ENCODE results near the gene IRGQ.
"Not testable (repeated sequence)": the region's sequence is repeated elsewhere in the genome, so short reads cannot be mapped to it uniquely, and the experiment has no call there.

The IRGQ gene

GRCh38 chr19:43636121-43636683 lies 40.3 kb upstream of the IRGQ start:
- peak overlapping the region; percentile 51 for H3K27ac ChIP-seq (ENCODE audit: low read length)
- H3K9me3 ChIP-seq (ENCODE audit: control insufficient read depth in 1 of 2, low read length in 2 of 2): no peaks in the 10 kb centered on the region
- no peak overlapping the region for H3K4me3 ChIP-seq (ENCODE audit: low read depth in 1 of 2, low read length in 2 of 2)
- peaks cover 10% of the 10 kb centered on the region for H3K27me3 ChIP-seq (ENCODE audit: low read depth, low read length)
- peaks cover 0 to 19% of the 10 kb centered on the region in 2 donors for H3K4me1 ChIP-seq (ENCODE audit: control insufficient read depth in 1 of 2, insufficient read depth in 2 of 2, low read length in 2 of 2)
- no peaks in the 10 kb centered on the region for H3K36me3 ChIP-seq (ENCODE audit: control insufficient read depth in 1 of 2, insufficient read depth in 2 of 2, low read length in 2 of 2)

- Histone ChIP-seq H3K4me1 (ENCODE audit: control insufficient read depth in 1 of 2, insufficient read depth in 2 of 2, low read length in 2 of 2) (peaks cover 0 to 17% of the 10 kb centered on the region in 2 donors), H3K4me3 (ENCODE audit: low read depth in 1 of 2, low read length in 2 of 2) (peak overlapping the region; percentile 25 to 33), H3K27ac (ENCODE audit: low read length) (peak overlapping the region; percentile 51)
- H3K36me3 ChIP-seq (ENCODE audit: control insufficient read depth in 1 of 2, insufficient read depth in 2 of 2, low read length in 2 of 2); H3K9me3 ChIP-seq (ENCODE audit: control insufficient read depth in 1 of 2, low read length in 2 of 2); H3K27me3 ChIP-seq (ENCODE audit: low read depth, low read length): not testable (repeated sequence)
These were observed 39.6 kb upstream of the IRGQ start for GRCh38 chr19:43635561-43635940.

DNA sequence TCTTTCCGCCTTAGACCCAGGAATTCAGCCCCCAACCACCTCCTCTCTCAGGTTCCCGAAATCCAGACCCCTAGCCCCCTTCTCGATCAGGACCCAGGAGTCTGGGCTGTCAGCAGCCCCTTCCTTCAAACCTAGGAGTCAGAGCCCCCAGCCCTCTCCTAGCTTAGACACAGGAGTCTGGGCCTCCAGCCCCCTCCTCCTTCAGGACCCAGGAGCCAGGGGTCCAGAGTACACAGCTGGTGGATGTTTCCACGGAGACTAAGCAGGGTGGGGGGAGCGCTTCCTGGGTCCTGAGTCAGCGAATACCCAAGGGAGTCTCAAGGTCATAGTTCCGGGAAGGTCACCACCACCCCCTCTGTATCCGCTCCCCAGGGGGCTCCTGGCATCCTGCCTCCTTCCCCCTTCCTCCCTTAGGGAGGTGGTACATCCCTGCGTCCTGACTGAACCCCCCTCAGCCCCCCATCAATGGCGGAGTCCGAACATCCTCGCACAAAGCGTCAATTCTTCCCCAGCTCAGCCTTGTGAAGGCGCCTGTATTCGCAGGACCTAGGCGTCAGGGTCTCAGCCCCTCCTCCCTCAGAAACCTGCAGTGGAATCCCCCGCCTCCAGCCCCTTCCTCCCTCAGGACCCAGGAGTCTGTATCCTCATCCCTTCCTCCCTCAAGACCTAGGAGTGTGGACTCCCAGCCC lies 39.1 kb upstream of the IRGQ start:
- H3K27ac ChIP-seq (ENCODE audit: low read length): peak overlapping the region; percentile 51
- peaks cover 4% of the 10 kb centered on the region for H3K27me3 ChIP-seq (ENCODE audit: low read depth, low read length)
- peak overlapping the region; percentile 25 to 33 for H3K4me3 ChIP-seq (ENCODE audit: low read depth in 1 of 2, low read length in 2 of 2)
- no peaks in the 10 kb centered on the region for H3K9me3 ChIP-seq (ENCODE audit: control insufficient read depth in 1 of 2, low read length in 2 of 2)
- peaks cover 0 to 11% of the 10 kb centered on the region in 2 donors for H3K4me1 ChIP-seq (ENCODE audit: control insufficient read depth in 1 of 2, insufficient read depth in 2 of 2, low read length in 2 of 2)
- no peaks in the 10 kb centered on the region for H3K36me3 ChIP-seq (ENCODE audit: control insufficient read depth in 1 of 2, insufficient read depth in 2 of 2, low read length in 2 of 2)

DNA sequence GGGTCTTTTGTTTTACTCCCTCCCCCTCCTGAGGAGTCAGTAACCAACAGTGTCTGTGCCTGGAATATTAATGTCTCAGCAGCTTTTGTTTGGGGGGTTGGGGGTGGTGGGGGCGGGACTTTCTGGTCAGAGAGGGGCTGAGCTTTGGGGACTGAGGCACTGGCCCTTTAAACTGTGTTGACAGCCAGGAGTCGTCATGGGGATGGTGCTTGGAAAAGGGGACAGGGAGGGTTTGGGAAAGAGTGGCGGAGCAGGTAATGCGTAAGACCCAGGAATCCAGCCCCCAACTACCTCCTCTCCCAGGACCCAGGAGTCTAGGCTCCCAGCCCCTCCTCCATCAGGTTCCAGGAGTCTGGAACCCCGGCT lies 38.6 kb upstream of the IRGQ start:
- no peaks in the 10 kb centered on the region for H3K36me3 ChIP-seq (ENCODE audit: control insufficient read depth in 1 of 2, insufficient read depth in 2 of 2, low read length in 2 of 2)
- peaks cover 0 to 11% of the 10 kb centered on the region in 2 donors for H3K4me1 ChIP-seq (ENCODE audit: control insufficient read depth in 1 of 2, insufficient read depth in 2 of 2, low read length in 2 of 2)
- peaks cover 4% of the 10 kb centered on the region for H3K27me3 ChIP-seq (ENCODE audit: low read depth, low read length)
- H3K27ac ChIP-seq (ENCODE audit: low read length): peak overlapping the region; percentile 51
- no peaks in the 10 kb centered on the region for H3K9me3 ChIP-seq (ENCODE audit: control insufficient read depth in 1 of 2, low read length in 2 of 2)
- H3K4me3 ChIP-seq (ENCODE audit: low read depth in 1 of 2, low read length in 2 of 2): peak overlapping the region in 1 of 2 donors; percentile 25

DNA sequence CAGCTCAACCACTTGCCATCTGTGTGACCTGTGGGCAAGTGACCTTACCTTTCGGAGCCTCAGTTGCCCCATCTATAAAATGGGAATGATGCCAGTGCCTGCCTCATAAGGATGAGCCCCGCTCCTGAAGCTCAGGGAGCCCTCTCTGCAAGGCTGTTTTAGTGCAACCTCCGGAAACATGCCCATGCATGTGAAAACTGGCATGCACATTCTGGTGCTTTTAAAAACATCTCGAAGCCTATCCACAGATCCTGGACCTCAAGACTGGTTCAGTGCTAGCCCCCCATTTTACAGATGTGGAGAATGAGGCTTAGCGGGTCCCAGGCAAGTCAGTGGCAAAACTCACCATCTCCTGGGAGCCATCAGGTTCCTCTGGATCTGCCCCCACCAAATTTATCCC lies 38.1 kb upstream of the IRGQ start:
- H3K36me3 ChIP-seq (ENCODE audit: control insufficient read depth in 1 of 2, insufficient read depth in 2 of 2, low read length in 2 of 2): no peaks in the 10 kb centered on the region
- no peak overlapping the region for H3K27ac ChIP-seq (ENCODE audit: low read length)
- H3K9me3 ChIP-seq (ENCODE audit: control insufficient read depth in 1 of 2, low read length in 2 of 2): no peaks in the 10 kb centered on the region
- peaks cover 0 to 10% of the 10 kb centered on the region in 2 donors for H3K4me1 ChIP-seq (ENCODE audit: control insufficient read depth in 1 of 2, insufficient read depth in 2 of 2, low read length in 2 of 2)
- peaks cover 2% of the 10 kb centered on the region for H3K27me3 ChIP-seq (ENCODE audit: low read depth, low read length)
- no peak overlapping the region for H3K4me3 ChIP-seq (ENCODE audit: low read depth in 1 of 2, low read length in 2 of 2)

DNA sequence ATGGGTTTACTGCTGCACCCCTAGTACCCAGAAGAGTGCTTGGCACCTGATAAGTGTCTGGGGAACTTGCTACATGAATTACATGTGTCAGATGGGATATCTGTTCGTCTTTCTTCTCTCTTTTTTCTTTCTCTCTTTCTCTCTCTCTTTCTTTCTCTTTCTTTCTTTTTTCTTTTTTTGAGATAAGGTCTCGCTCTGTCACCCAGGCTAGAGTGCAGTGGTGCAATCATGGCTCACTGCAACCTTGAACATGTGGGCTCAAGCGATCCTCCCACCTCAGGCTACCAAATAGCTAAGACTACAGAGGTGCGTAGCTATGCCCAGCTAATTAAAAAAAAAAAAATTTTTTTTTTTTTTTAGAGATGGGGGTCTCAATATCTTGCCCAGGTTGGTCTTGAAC lies 37.6 kb upstream of the IRGQ start:
- Histone ChIP-seq H3K4me3 (ENCODE audit: low read depth in 1 of 2, low read length in 2 of 2) (no peak overlapping the region), H3K36me3 (ENCODE audit: control insufficient read depth in 1 of 2, insufficient read depth in 2 of 2, low read length in 2 of 2) (no peaks in the 10 kb centered on the region), H3K27ac (ENCODE audit: low read length) (no peak overlapping the region), H3K27me3 (ENCODE audit: low read depth, low read length) (no peaks in the 10 kb centered on the region), H3K9me3 (ENCODE audit: control insufficient read depth in 1 of 2, low read length in 2 of 2) (no peaks in the 10 kb centered on the region), H3K4me1 (ENCODE audit: control insufficient read depth in 1 of 2, insufficient read depth in 2 of 2, low read length in 2 of 2) (peaks cover 0 to 5% of the 10 kb centered on the region in 2 donors)

GRCh38 chr19:43631491-43631890 lies 35.6 kb upstream of the IRGQ start:
- Histone ChIP-seq H3K27me3 (ENCODE audit: low read depth, low read length) (no peaks in the 10 kb centered on the region), H3K9me3 (ENCODE audit: control insufficient read depth in 1 of 2, low read length in 2 of 2) (no peaks in the 10 kb centered on the region), H3K36me3 (ENCODE audit: control insufficient read depth in 1 of 2, insufficient read depth in 2 of 2, low read length in 2 of 2) (peaks cover 0 to 3% of the 10 kb centered on the region in 2 donors), H3K4me1 (ENCODE audit: control insufficient read depth in 1 of 2, insufficient read depth in 2 of 2, low read length in 2 of 2) (peaks cover 0 to 5% of the 10 kb centered on the region in 2 donors), H3K4me3 (ENCODE audit: low read depth in 1 of 2, low read length in 2 of 2) (no peak overlapping the region), H3K27ac (ENCODE audit: low read length) (no peak overlapping the region)

DNA sequence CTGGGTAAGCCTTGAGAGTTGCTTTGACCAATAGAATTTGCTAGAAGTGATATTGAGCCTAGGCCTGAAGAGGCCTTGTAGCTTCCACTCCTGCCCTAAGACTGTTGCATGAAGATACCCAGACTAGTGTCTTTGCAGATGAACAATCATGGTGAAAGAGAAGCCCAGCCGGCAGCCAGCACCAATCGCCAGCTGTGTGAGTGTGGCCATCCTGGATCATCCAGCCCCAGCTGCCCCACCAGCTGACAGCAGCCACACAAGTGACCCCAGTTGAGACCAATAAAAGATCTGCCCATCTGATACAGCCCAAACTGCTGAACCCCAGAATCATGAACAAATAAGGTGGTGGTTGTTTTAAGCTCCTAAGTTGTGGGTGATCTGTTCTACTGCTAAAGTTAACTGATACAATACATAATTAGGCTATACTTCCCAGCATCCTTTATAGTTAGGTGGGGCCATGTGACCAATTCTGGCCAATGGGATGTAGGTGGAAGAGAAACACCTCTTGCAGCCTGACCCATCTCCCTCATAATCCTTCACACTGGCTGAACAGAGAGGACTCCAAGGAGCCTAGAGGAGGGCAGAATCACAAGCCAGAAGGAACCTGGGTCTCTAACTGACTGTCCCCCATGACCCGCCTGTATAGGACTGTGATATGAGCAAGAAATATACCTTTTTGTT lies 32.9 kb upstream of the IRGQ start:
- no peaks in the 10 kb centered on the region for H3K27me3 ChIP-seq (ENCODE audit: low read depth, low read length)
- H3K36me3 ChIP-seq (ENCODE audit: control insufficient read depth in 1 of 2, insufficient read depth in 2 of 2, low read length in 2 of 2): peaks cover 0 to 3% of the 10 kb centered on the region in 2 donors
- H3K27ac ChIP-seq (ENCODE audit: low read length): no peak overlapping the region
- H3K4me1 ChIP-seq (ENCODE audit: control insufficient read depth in 1 of 2, insufficient read depth in 2 of 2, low read length in 2 of 2): no peaks in the 10 kb centered on the region
- H3K4me3 ChIP-seq (ENCODE audit: low read depth in 1 of 2, low read length in 2 of 2): no peak overlapping the region
- H3K9me3 ChIP-seq (ENCODE audit: control insufficient read depth in 1 of 2, low read length in 2 of 2): no peaks in the 10 kb centered on the region

DNA sequence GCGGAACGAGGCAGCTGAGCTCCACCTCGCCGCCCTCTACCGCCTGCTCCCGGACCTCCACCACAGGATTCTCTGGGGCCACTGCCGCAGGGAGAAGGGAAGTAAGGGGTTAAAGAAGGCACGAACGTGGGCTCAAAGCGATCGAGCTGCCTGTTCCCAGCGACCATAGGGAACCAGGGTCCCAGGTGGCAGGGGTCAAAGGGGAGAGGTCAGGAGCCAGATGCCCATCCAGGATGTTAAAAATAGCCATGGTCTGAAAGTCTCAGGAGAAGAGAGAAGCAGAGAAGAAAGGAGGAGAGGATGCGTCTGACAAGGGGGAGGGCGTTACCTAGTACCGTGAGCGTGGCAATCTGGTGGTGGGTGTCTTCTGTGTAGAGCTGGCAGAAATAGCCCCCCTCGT lies 30.9 kb upstream of the IRGQ start:
- Histone ChIP-seq H3K4me3 (ENCODE audit: low read depth in 1 of 2, low read length in 2 of 2) (no peak overlapping the region), H3K4me1 (ENCODE audit: control insufficient read depth in 1 of 2, insufficient read depth in 2 of 2, low read length in 2 of 2) (no peaks in the 10 kb centered on the region), H3K36me3 (ENCODE audit: control insufficient read depth in 1 of 2, insufficient read depth in 2 of 2, low read length in 2 of 2) (peaks cover 0 to 3% of the 10 kb centered on the region in 2 donors), H3K9me3 (ENCODE audit: control insufficient read depth in 1 of 2, low read length in 2 of 2) (no peaks in the 10 kb centered on the region), H3K27me3 (ENCODE audit: low read depth, low read length) (no peaks in the 10 kb centered on the region), H3K27ac (ENCODE audit: low read length) (no peak overlapping the region)

- Histone ChIP-seq H3K4me3 (ENCODE audit: low read depth in 1 of 2, low read length in 2 of 2) (no peak overlapping the region), H3K27ac (ENCODE audit: low read length) (no peak overlapping the region), H3K36me3 (ENCODE audit: control insufficient read depth in 1 of 2, insufficient read depth in 2 of 2, low read length in 2 of 2) (peaks cover 0 to 3% of the 10 kb centered on the region in 2 donors), H3K4me1 (ENCODE audit: control insufficient read depth in 1 of 2, insufficient read depth in 2 of 2, low read length in 2 of 2) (no peaks in the 10 kb centered on the region), H3K27me3 (ENCODE audit: low read depth, low read length) (no peaks in the 10 kb centered on the region), H3K9me3 (ENCODE audit: control insufficient read depth in 1 of 2, low read length in 2 of 2) (no peaks in the 10 kb centered on the region)
These were observed 30.1 kb upstream of the IRGQ start for GRCh38 chr19:43625918-43626579.

DNA sequence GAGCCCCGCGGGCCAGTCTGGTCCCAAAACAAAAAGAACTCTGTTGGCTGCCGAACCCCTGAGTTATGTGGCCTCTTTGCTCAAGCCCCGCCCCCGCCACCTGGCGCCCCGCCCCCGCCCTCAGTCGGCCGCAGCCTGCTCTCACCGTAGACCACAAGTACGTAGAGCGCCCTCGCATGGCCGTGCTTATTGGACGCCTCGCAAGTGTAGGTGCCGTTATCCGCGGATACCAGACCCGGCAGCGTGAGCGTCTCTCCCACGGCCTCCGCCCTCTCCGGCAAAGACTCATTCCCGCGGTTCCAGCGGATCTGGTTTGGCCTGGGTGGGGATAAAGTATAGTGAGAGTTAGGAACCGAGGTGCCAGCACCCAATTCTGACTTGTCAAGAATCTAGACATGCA lies 29.0 kb upstream of the IRGQ start:
- Histone ChIP-seq H3K4me3 (ENCODE audit: low read depth in 1 of 2, low read length in 2 of 2) (no peak overlapping the region), H3K27me3 (ENCODE audit: low read depth, low read length) (no peaks in the 10 kb centered on the region), H3K36me3 (ENCODE audit: control insufficient read depth in 1 of 2, insufficient read depth in 2 of 2, low read length in 2 of 2) (peaks cover 0 to 3% of the 10 kb centered on the region in 2 donors), H3K27ac (ENCODE audit: low read length) (no peak overlapping the region), H3K9me3 (ENCODE audit: control insufficient read depth in 1 of 2, low read length in 2 of 2) (no peaks in the 10 kb centered on the region), H3K4me1 (ENCODE audit: control insufficient read depth in 1 of 2, insufficient read depth in 2 of 2, low read length in 2 of 2) (peaks cover 0 to 7% of the 10 kb centered on the region in 2 donors)
